Right lobe of liver (tissue), 6 donors: Measurements from ENCODE around the gene CIP2A. TPM values are rescaled to one million over a fixed set of nuclear protein-coding genes. Genes with fewer than 3 reads are reported as not detected.

ENCODE experiments used
- ATAC-seq, 4 donors: fragments of 200-7000 bp; cut with Tn5 transposase; one replicate each; pipeline ENCODE4 v1.9.1; 2020; ENCODE audit warnings: mild to moderate bottlenecking in 4 of 4, moderate library complexity in 4 of 4
- DNase-seq, 3 donors: peaks; one replicate each; pipeline ENCODE4 v3.0.0-alpha.2; 2020
- H3K27ac ChIP-seq, 3 donors: fragments of 200-600 bp; one replicate each; pipeline ENCODE4 v1.8.0; 2022
- H3K27me3 ChIP-seq, 2 donors: fragments of 200-600 bp; one replicate each; pipeline ENCODE4 v1.8.0; 2022
- H3K36me3 ChIP-seq, 4 donors: fragments of 200-600 bp; sonication (generic) in 1 of 4; one replicate each; pipeline versions ENCODE4 v1.5.1 to v1.8.0; 2017 to 2022; ENCODE audit warnings: control low read depth in 1 of 4
- H3K4me1 ChIP-seq, 4 donors: fragments of 200-600 bp; sonication (generic) in 1 of 4; one replicate each; pipeline versions ENCODE4 v1.5.1 to v1.8.0; 2017 to 2022; ENCODE audit warnings: control low read depth in 1 of 4
- H3K4me3 ChIP-seq, 3 donors: fragments of 200-600 bp; one replicate each; pipeline ENCODE4 v1.8.0; 2022
- H3K9me3 ChIP-seq, 4 donors: fragments of 200-600 bp; sonication (generic) in 1 of 4; one replicate each; pipeline versions ENCODE4 v1.5.1 to v1.8.0; 2017 to 2022; ENCODE audit warnings: control low read depth in 1 of 4
- CTCF ChIP-seq, 4 donors: fragments of 200-600 bp in 3 of 4; fragments of 450-650 bp in 1 of 4; IDR thresholded peaks; one replicate each; pipeline versions ENCODE4 v1.5.1 to v1.8.0; 2016 to 2022; ENCODE audit warnings: antibody characterized with exemption in 4 of 4, mild to moderate bottlenecking in 2 of 4
- POLR2A ChIP-seq: fragments of 450-650 bp; IDR thresholded peaks from one replicate; pipeline ENCODE4 v1.6.1; 2017; ENCODE audit warnings: antibody characterized with exemption, mild to moderate bottlenecking
- WGBS: methylation state at CpG from one replicate; pipeline ENCODE4 v1.1.6; 2018; ENCODE audit warnings: low coverage, low lambda C conversion rate; ENCODE audit not compliant: insufficient coverage; ENCODE audit errors: missing lambda C conversion rate; 5-methylcytosine and 5-hydroxymethylcytosine counted together
- intact Hi-C, 2 donors: fragments of 100-400 bp; cut with DNase I; formaldehyde crosslinking; loops; one replicate each; pipeline versions ENCODE4 v1.11.2 to v1.14.1; 2022
- total RNA-seq, 6 experiments: library from RNA; depleted of rRNA in 2 of 6; stranded (reverse); fragments of >200 nt in 2 of 6; fragmentation: NEBNext Ultra II Directional in 3 of 6; extraction: Animal tissue kit (Norgen Biotek cat#: 25700) in 3 of 6; gene quantifications; one replicate each; pipeline versions ENCODE4 v1.1.0 to v1.2.4, GENCODE V29; 2016 to 2023
- donor health status: DM: no; HTN: yes; CAD: no.
- donor health status: DM: no; HTN: no; CAD: no.
- donor health status: DM: no; HTN: no; CAD: no.
- donor health status: DM: no; HTN: yes; CAD: no.
- donor health status: DM: no; HTN: yes; CAD: no.

Gene CIP2A
- total RNA-seq, 6 experiments from 2014 or later = 0.44 to 3.2 (median 1.3) TPM

- H3K27ac ChIP-seq = no peak overlapping the region
- WGBS = 100% methylated on average over 2 of the region's 4 CpGs
- no peaks in the 10 kb centered on the region for H3K27me3 ChIP-seq
- H3K4me1 ChIP-seq = peaks cover 0 to 6% (median 0%) of the 10 kb centered on the region in 4 donors
- H3K36me3 ChIP-seq = no peaks in the 10 kb centered on the region
- ATAC-seq (no peak), DNase-seq (no peak)
- no peaks in the 10 kb centered on the region for H3K9me3 ChIP-seq
- intact Hi-C loops = no loop called here
- no peak for TF ChIP-seq POLR2A
- no peak for TF ChIP-seq CTCF (IDR thresholded peaks at IDR 0.05)
- no peak overlapping the region for H3K4me3 ChIP-seq
These were observed 19.9 kb downstream of the CIP2A start for GRCh38 chr3:108569336-108569735.

- TF ChIP-seq POLR2A (no peak), CTCF (IDR thresholded peaks at IDR 0.05) (no peak)
- DNase-seq (no peak), ATAC-seq (no peak)
- Histone ChIP-seq H3K4me3 (no peak overlapping the region), H3K9me3 (no peaks in the 10 kb centered on the region), H3K36me3 (no peaks in the 10 kb centered on the region), H3K27me3 (no peaks in the 10 kb centered on the region), H3K27ac (no peak overlapping the region), H3K4me1 (peaks cover 0 to 9% (median 0%) of the 10 kb centered on the region in 4 donors)
- WGBS = 89% methylated on average over 1 of the region's 1 CpG
- intact Hi-C loops = no loop called here
These were observed 22.6 kb downstream of the CIP2A start for GRCh38 chr3:108566599-108566998.

GRCh38 chr3:108565506-108565905 is 23.7 kb downstream of the CIP2A start:
- H3K4me1 ChIP-seq = peaks cover 0 to 9% (median 0%) of the 10 kb centered on the region in 4 donors
- no peaks in the 10 kb centered on the region for H3K27me3 ChIP-seq
- H3K4me3 ChIP-seq = no peak overlapping the region
- H3K36me3 ChIP-seq = no peaks in the 10 kb centered on the region
- H3K9me3 ChIP-seq = no peaks in the 10 kb centered on the region
- WGBS = 43% methylated on average over 3 of the region's 3 CpGs
- DNase-seq (no peak), ATAC-seq (peak in 1 of 4 donors; percentile 21)
- intact Hi-C loops = no loop called here
- H3K27ac ChIP-seq = no peak overlapping the region
- TF ChIP-seq CTCF (IDR thresholded peaks at IDR 0.05) = no peak
- TF ChIP-seq POLR2A = no peak

- Histone ChIP-seq H3K27me3 (no peaks in the 10 kb centered on the region), H3K9me3 (no peaks in the 10 kb centered on the region), H3K27ac (no peak overlapping the region), H3K36me3 (no peaks in the 10 kb centered on the region), H3K4me3 (no peak overlapping the region), H3K4me1 (peaks cover 0 to 9% (median 0%) of the 10 kb centered on the region in 4 donors)
- TF ChIP-seq CTCF (IDR thresholded peaks at IDR 0.05) (no peak), POLR2A (no peak)
- intact Hi-C loops = no loop called here
- DNase-seq (no peak), ATAC-seq (peak in 1 of 4 donors; percentile 38)
These were observed 24.7 kb downstream of the CIP2A start for GRCh38 chr3:108564564-108564963.

GRCh38 chr3:108562565-108562964 is 26.7 kb downstream of the CIP2A start:
- no peaks in the 10 kb centered on the region for H3K36me3 ChIP-seq
- 94% methylated on average over 2 of the region's 2 CpGs for WGBS
- H3K4me3 ChIP-seq = no peak overlapping the region
- no peaks in the 10 kb centered on the region for H3K27me3 ChIP-seq
- DNase-seq = no peak
- no peak overlapping the region for H3K27ac ChIP-seq
- peaks cover 0 to 9% (median 0%) of the 10 kb centered on the region in 4 donors for H3K4me1 ChIP-seq
- H3K9me3 ChIP-seq = no peaks in the 10 kb centered on the region
- no peak for ATAC-seq
- TF ChIP-seq CTCF (IDR thresholded peaks at IDR 0.05) (no peak), POLR2A (no peak)
- intact Hi-C loops = no loop called here
